SK-N-SH treated with all-trans-retinoic acid at 6 μM for 48 hours (cell line): Measurements from ENCODE around the gene JPT2.

ENCODE experiments used
- ATAC-seq: fragments of 200-7000 bp; cut with Tn5 transposase; 3 replicates; pipeline ENCODE4 v1.9.1; 2020; ENCODE audit warnings: mild to moderate bottlenecking, moderate library complexity
- ARNTL ChIP-seq: fragments of 450-650 bp; formaldehyde crosslinking; IDR thresholded peaks from 2 replicates; pipeline ENCODE4 v1.5.0; 2020; ENCODE audit warnings: low read depth, mild to moderate bottlenecking, moderate library complexity, borderline replicate concordance
- BACH2 ChIP-seq: fragments of 250-450 bp; sonication (Bioruptor Pico); IDR thresholded peaks from 2 replicates; pipeline ENCODE4 v1.9.0; 2021; ENCODE audit warnings: mild to moderate bottlenecking, borderline replicate concordance
- CSDC2 ChIP-seq: fragments of 250-450 bp; sonication (Bioruptor Pico); IDR thresholded peaks from 2 replicates; pipeline ENCODE4 v1.5.0; 2020; ENCODE audit warnings: mild to moderate bottlenecking, moderate library complexity
- CSRNP3 ChIP-seq: fragments of 250-450 bp; sonication (Bioruptor Pico); IDR thresholded peaks from 2 replicates; pipeline ENCODE4 v1.5.1; 2021; ENCODE audit warnings: mild to moderate bottlenecking, moderate library complexity
- ESRRG ChIP-seq: fragments of 250-450 bp; sonication (Bioruptor Pico); IDR thresholded peaks from 2 replicates; pipeline ENCODE4 v1.6.1; 2021; ENCODE audit warnings: mild to moderate bottlenecking
- GLIS3 ChIP-seq: fragments of 250-450 bp; sonication (Bioruptor Pico); IDR thresholded peaks from 2 replicates; pipeline ENCODE4 v1.5.0; 2020; ENCODE audit warnings: mild to moderate bottlenecking, moderate library complexity
- ISL1 ChIP-seq: fragments of 250-450 bp; sonication (Bioruptor Pico); IDR thresholded peaks from 2 replicates; pipeline ENCODE4 v2.1.2; 2022; ENCODE audit warnings: mild to moderate bottlenecking, moderate library complexity
- OSR1 ChIP-seq: fragments of 250-450 bp; sonication (Bioruptor Pico); IDR thresholded peaks from 2 replicates; pipeline ENCODE4 v1.8.0; 2022; ENCODE audit warnings: moderate library complexity, mild to moderate bottlenecking, inconsistent platforms
- PATZ1 ChIP-seq: fragments of 250-450 bp; sonication (Bioruptor Pico); IDR thresholded peaks from 2 replicates; pipeline ENCODE4 v1.8.0; 2020; ENCODE audit warnings: mild to moderate bottlenecking, moderate library complexity, borderline replicate concordance
- PPARA ChIP-seq: fragments of 250-450 bp; sonication (Bioruptor Pico); IDR thresholded peaks from 2 replicates; pipeline ENCODE4 v1.5.0; 2020; ENCODE audit warnings: mild to moderate bottlenecking, borderline replicate concordance
- RARB ChIP-seq: fragments of 250-450 bp; sonication (Bioruptor Pico); IDR thresholded peaks from 2 replicates; pipeline ENCODE4 v1.8.0; 2021; ENCODE audit warnings: mild to moderate bottlenecking, moderate library complexity
- TCF4 ChIP-seq: fragments of 250-450 bp; sonication (Bioruptor Pico); IDR thresholded peaks from 2 replicates; pipeline ENCODE4 v1.8.0; 2021; ENCODE audit warnings: mild to moderate bottlenecking, moderate library complexity, borderline replicate concordance
- TOX ChIP-seq: fragments of 250-450 bp; sonication (Bioruptor Pico); IDR thresholded peaks from 2 replicates; pipeline ENCODE4 v1.8.0; 2021; ENCODE audit warnings: mild to moderate bottlenecking, moderate library complexity, borderline replicate concordance
- TSHZ2 ChIP-seq: fragments of 250-450 bp; sonication (Bioruptor Pico); IDR thresholded peaks from 2 replicates; pipeline ENCODE4 v1.5.0; 2020; ENCODE audit warnings: mild to moderate bottlenecking, moderate library complexity
- ZFP30 ChIP-seq: fragments of 450-650 bp; formaldehyde crosslinking; IDR thresholded peaks from 2 replicates; pipeline ENCODE4 v1.5.0; 2022; ENCODE audit warnings: mild to moderate bottlenecking, moderate library complexity
- ZNF565 ChIP-seq: fragments of 450-650 bp; formaldehyde crosslinking; conservative IDR thresholded peaks from 2 replicates; pipeline ENCODE4 v1.5.0; 2020; ENCODE audit warnings: low read depth, mild to moderate bottlenecking, moderate library complexity
- ZNF70 ChIP-seq: fragments of 450-650 bp; formaldehyde crosslinking; IDR thresholded peaks from 2 replicates; pipeline ENCODE4 v1.5.0; 2020; ENCODE audit warnings: mild to moderate bottlenecking, moderate library complexity
- ZNF8 ChIP-seq: fragments of 450-650 bp; formaldehyde crosslinking; IDR thresholded peaks from 2 replicates; pipeline ENCODE4 v1.5.0; 2020; ENCODE audit warnings: mild to moderate bottlenecking, moderate library complexity
- TF ChIP-seq, protein P1 (sequence below): fragments of 250-450 bp; sonication (Bioruptor Pico); IDR thresholded peaks from 2 replicates; pipeline ENCODE4 v1.8.0; 2021; ENCODE audit warnings: low read depth, mild to moderate bottlenecking, moderate library complexity, borderline replicate concordance

Gene JPT2

DNA sequence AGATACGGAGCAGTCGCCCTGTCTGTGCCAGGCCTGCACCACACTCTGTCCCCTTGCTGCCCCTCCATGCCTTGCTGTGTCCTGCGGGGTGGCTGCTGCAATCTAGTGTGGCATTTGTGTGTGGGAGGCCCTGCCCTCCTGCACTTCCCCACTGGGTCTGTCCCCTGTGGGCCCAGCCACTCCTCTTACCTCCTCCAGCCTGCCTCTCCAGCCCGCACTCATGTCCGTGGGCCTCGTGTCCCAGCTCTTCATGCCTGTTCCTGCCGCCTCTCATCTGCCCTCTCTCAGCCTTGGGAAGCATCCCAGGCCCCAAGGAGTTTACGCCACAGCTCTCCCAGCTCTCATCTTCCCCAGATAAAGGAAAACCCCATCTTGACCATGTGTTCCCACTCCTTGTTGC is 39.3 kb upstream of the JPT2 start:
- TF ChIP-seq, protein P1, sequence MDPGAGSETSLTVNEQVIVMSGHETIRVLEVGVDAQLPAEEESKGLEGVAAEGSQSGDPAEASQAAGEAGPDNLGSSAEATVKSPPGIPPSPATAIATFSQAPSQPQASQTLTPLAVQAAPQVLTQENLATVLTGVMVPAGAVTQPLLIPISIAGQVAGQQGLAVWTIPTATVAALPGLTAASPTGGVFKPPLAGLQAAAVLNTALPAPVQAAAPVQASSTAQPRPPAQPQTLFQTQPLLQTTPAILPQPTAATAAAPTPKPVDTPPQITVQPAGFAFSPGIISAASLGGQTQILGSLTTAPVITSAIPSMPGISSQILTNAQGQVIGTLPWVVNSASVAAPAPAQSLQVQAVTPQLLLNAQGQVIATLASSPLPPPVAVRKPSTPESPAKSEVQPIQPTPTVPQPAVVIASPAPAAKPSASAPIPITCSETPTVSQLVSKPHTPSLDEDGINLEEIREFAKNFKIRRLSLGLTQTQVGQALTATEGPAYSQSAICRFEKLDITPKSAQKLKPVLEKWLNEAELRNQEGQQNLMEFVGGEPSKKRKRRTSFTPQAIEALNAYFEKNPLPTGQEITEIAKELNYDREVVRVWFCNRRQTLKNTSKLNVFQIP (CRISPR knock-in tag), result no peak
- no peak for TF ChIP-seq RARB (CRISPR knock-in tag)
- TF ChIP-seq TCF4 (CRISPR knock-in tag), result no peak
- no peak for TF ChIP-seq ZFP30
- TF ChIP-seq CSRNP3 (CRISPR knock-in tag), result no peak
- no peak for ATAC-seq

GRCh38 chr16:1639282-1639681 is 38.8 kb upstream of the JPT2 start:
- no peak for ATAC-seq
- TF ChIP-seq TOX (CRISPR knock-in tag) (no peak), ZNF8 (CRISPR knock-in tag) (no peak), GLIS3 (CRISPR knock-in tag) (no peak), OSR1 (CRISPR knock-in tag) (no peak), CSDC2 (no peak), PATZ1 (CRISPR knock-in tag) (no peak)
- TF ChIP-seq, protein P1 (CRISPR knock-in tag), result no peak
- TF ChIP-seq, all 23 proteins: peak for 0

- TF ChIP-seq PATZ1 (CRISPR knock-in tag), result no peak
- TF ChIP-seq TCF4 (CRISPR knock-in tag), result no peak
- ATAC-seq, result no peak
Measured at GRCh38 chr16:1639860-1640259, 38.2 kb upstream of the JPT2 start.

- no peak for ATAC-seq
- TF ChIP-seq, protein P1 (CRISPR knock-in tag), result no peak
- no peak for TF ChIP-seq GLIS3 (CRISPR knock-in tag)
- TF ChIP-seq ESRRG, result no peak
- TF ChIP-seq ARNTL, result no peak
- TF ChIP-seq ZNF70 (CRISPR knock-in tag), result no peak
- TF ChIP-seq CSRNP3 (CRISPR knock-in tag), result no peak
- TF ChIP-seq TCF4 (CRISPR knock-in tag), result no peak
- TF ChIP-seq ISL1 (CRISPR knock-in tag), result no peak
- TF ChIP-seq PPARA, result no peak
- no peak for TF ChIP-seq TSHZ2 (CRISPR knock-in tag)
- TF ChIP-seq TOX (CRISPR knock-in tag), result no peak
- TF ChIP-seq ZNF565, result no peak
- no peak for TF ChIP-seq ZNF8 (CRISPR knock-in tag)
- no peak for TF ChIP-seq ZFP30
- TF ChIP-seq OSR1 (CRISPR knock-in tag), result no peak
- no peak for TF ChIP-seq BACH2 (CRISPR knock-in tag)
- no peak for TF ChIP-seq RARB (CRISPR knock-in tag)
Measured at GRCh38 chr16:1640261-1640941, 37.7 kb upstream of the JPT2 start.
